A549 (cell line): ENCODE measurements around the gene CADM2. TPM values are rescaled to one million over a fixed set of nuclear protein-coding genes. Genes with fewer than 3 reads are reported as not detected.

Experiments used
- ATAC-seq, 2 experiments: fragments of 200-7000 bp in 1 of 2; fragments of >200 bp in 1 of 2; cut with Nextera tagmentation in 1 of 2; cut with Tn5 transposase in 1 of 2; 3 replicates each; pipeline versions ENCODE4 v1.8.0 to v1.9.1; 2018 to 2020; ENCODE audit warnings: mild to moderate bottlenecking in 1 of 2, moderate library complexity in 1 of 2
- CTCF ChIA-PET: fragments of 300-600 bp; sonication (Branson Sonifier 250); formaldehyde crosslinking; extraction: SDS; loops from one replicate; lab custom pipeline; 2021; ENCODE audit warnings: antibody characterized with exemption, inconsistent platforms; lab: Yijun Ruan, JAX
- POLR2A ChIA-PET: fragments of 350-600 bp; formaldehyde crosslinking; extraction: SDS; loops from one replicate; lab custom pipeline; 2021; ENCODE audit warnings: antibody characterized with exemption, inconsistent platforms; lab: Yijun Ruan, JAX
- DNase-seq, 2 experiments: peaks; one replicate each; pipeline versions ENCODE4 v3.0.0 to v3.0.0-alpha.2; 2011 to 2016; ENCODE audit warnings: low read depth in 1 of 2, low spot score in 1 of 2
- FAIRE-seq: peaks from 2 replicates; lab custom pipeline; 2011; peaks lifted over from hg19 to GRCh38; lab: Jason Lieb, UNC
- H3K27ac ChIP-seq, 2 experiments: fragments of >200 bp; sonication (Bioruptor Twin); formaldehyde crosslinking; 3 replicates each; pipeline ENCODE4 v1.5.1; 2016 to 2017
- H3K4me1 ChIP-seq: fragments of >200 bp; sonication (Bioruptor Twin); formaldehyde crosslinking; 3 replicates; pipeline ENCODE4 v1.6.1; 2016
- H3K4me2 ChIP-seq: fragments of >200 bp; sonication (Bioruptor Twin); formaldehyde crosslinking; 3 replicates; pipeline ENCODE4 v1.6.1; 2016
- H3K4me3 ChIP-seq: fragments of >200 bp; sonication (Bioruptor Twin); formaldehyde crosslinking; 3 replicates; pipeline ENCODE4 v1.5.1; 2016
- H3K9me3 ChIP-seq: fragments of >200 bp; sonication (Bioruptor Twin); formaldehyde crosslinking; 3 replicates; pipeline ENCODE4 v1.6.1; 2016
- CBX2 ChIP-seq: fragments of 200-600 bp; sonication (generic); IDR thresholded peaks from 2 replicates; pipeline ENCODE4 v1.6.1; 2016; ENCODE audit warnings: low read depth, mild to moderate bottlenecking, borderline replicate concordance
- CEBPB ChIP-seq, 2 experiments: fragments of >200 bp in 1 of 2; sonication (Bioruptor Twin) in 1 of 2; formaldehyde crosslinking in 1 of 2; IDR thresholded peaks; 2 replicates each; pipeline ENCODE4 v1.6.1; 2012 to 2016
- CHD2 ChIP-seq: fragments of 150-350 bp; IDR thresholded peaks from 2 replicates; pipeline ENCODE4 v1.6.1; 2014; ENCODE audit warnings: low read length; ENCODE audit not compliant: partially characterized antibody
- CHD4 ChIP-seq: fragments of 200-600 bp; sonication (generic); IDR thresholded peaks from 2 replicates; pipeline ENCODE4 v1.6.1; 2016; ENCODE audit warnings: antibody characterized with exemption, mild to moderate bottlenecking, borderline replicate concordance
- EHF ChIP-seq: fragments of 250-450 bp; sonication (Bioruptor Pico); IDR thresholded peaks from 2 replicates; pipeline ENCODE4 v1.5.0; 2020; ENCODE audit warnings: mild to moderate bottlenecking
- EHMT2 ChIP-seq: fragments of 200-600 bp; sonication (generic); IDR thresholded peaks from 2 replicates; pipeline ENCODE4 v1.6.1; 2016; ENCODE audit warnings: antibody characterized with exemption, low read depth, mild to moderate bottlenecking, moderate library complexity
- GATA3 ChIP-seq: IDR thresholded peaks from 2 replicates; pipeline ENCODE4 v1.6.1; 2012; ENCODE audit warnings: borderline replicate concordance
- HDAC2 ChIP-seq: fragments of 200-600 bp; sonication (generic); IDR thresholded peaks from 2 replicates; pipeline ENCODE4 v1.6.1; 2016
- HEYL ChIP-seq: fragments of 250-450 bp; sonication (Bioruptor Pico); IDR thresholded peaks from 2 replicates; pipeline ENCODE4 v1.8.0; 2021; ENCODE audit warnings: mild to moderate bottlenecking, moderate library complexity
- KDM1A ChIP-seq: fragments of 200-600 bp; sonication (generic); IDR thresholded peaks from 2 replicates; pipeline ENCODE4 v1.6.1; 2016; ENCODE audit warnings: low read depth, mild to moderate bottlenecking
- MAFK ChIP-seq: fragments of 450-650 bp; IDR thresholded peaks from 2 replicates; pipeline ENCODE4 v1.6.1; 2014; ENCODE audit not compliant: partially characterized antibody
- MAZ ChIP-seq: fragments of 150-350 bp; IDR thresholded peaks from 2 replicates; pipeline ENCODE4 v1.6.1; 2014; ENCODE audit warnings: antibody characterized with exemption, low read depth, low read length, borderline replicate concordance
- RNF2 ChIP-seq: fragments of 200-600 bp; sonication (generic); IDR thresholded peaks from 2 replicates; pipeline ENCODE4 v1.6.1; 2016; ENCODE audit warnings: low read depth, mild to moderate bottlenecking, antibody characterized with exemption, moderate library complexity, borderline replicate concordance
- SREBF2 ChIP-seq: fragments of 450-650 bp; IDR thresholded peaks from 2 replicates; pipeline ENCODE4 v1.6.1; 2014; ENCODE audit warnings: mild to moderate bottlenecking, moderate library complexity
- ZSCAN20 ChIP-seq: fragments of 250-450 bp; sonication (Bioruptor Pico); IDR thresholded peaks from 2 replicates; pipeline ENCODE4 v1.8.0; 2022; ENCODE audit warnings: mild to moderate bottlenecking, moderate library complexity
- WGBS: methylation state at CpG from one replicate; pipeline ENCODE4 v1.1.6; 2017; ENCODE audit errors: missing lambda C conversion rate; 5-methylcytosine and 5-hydroxymethylcytosine counted together
- polyA plus RNA-seq, 4 experiments: library from polyadenylated mRNA; depleted of rRNA in 3 of 4; stranded (reverse); fragments of >200 nt; fragmentation: RNase III in 1 of 4; extraction: RNeasy Plus Mini Kit Qiagen cat#74134 plus additional on column Dnase treatment in 1 of 4; gene quantifications; 2 replicates in 3 of 4; 3 replicates in 1 of 4; pipeline ENCODE4 v1.2.3, GENCODE V29; 2011 to 2017
- TF ChIP-seq, protein P1 (sequence below): IDR thresholded peaks from 2 replicates; pipeline ENCODE4 v1.6.1; 2012; ENCODE audit warnings: low read depth, borderline replicate concordance
- TF ChIP-seq, protein P2 (sequence below): fragments of >200 bp; sonication (Bioruptor Twin); formaldehyde crosslinking; IDR thresholded peaks from 3 replicates; pipeline ENCODE4 v1.6.1; 2016
- TF ChIP-seq, protein P3 (sequence below): fragments of 250-450 bp; sonication (Bioruptor Pico); IDR thresholded peaks from 2 replicates; pipeline ENCODE4 v1.5.0; 2020; ENCODE audit warnings: low read depth, mild to moderate bottlenecking, moderate library complexity
- TF ChIP-seq, protein P4 (sequence below): fragments of >200 bp; sonication (Bioruptor Twin); formaldehyde crosslinking; IDR thresholded peaks from 2 replicates; pipeline ENCODE4 v1.6.1; 2016
- TF ChIP-seq, protein P5 (sequence below): fragments of 150-350 bp; IDR thresholded peaks from 2 replicates; pipeline ENCODE4 v1.6.1; 2014; ENCODE audit warnings: low read depth, mild to moderate bottlenecking, low read length

CADM2 gene
- polyA plus RNA-seq, 2 of the 4 experiments (the other 2 are of a cell fraction), result 0.05 to 0.71 TPM

DNA sequence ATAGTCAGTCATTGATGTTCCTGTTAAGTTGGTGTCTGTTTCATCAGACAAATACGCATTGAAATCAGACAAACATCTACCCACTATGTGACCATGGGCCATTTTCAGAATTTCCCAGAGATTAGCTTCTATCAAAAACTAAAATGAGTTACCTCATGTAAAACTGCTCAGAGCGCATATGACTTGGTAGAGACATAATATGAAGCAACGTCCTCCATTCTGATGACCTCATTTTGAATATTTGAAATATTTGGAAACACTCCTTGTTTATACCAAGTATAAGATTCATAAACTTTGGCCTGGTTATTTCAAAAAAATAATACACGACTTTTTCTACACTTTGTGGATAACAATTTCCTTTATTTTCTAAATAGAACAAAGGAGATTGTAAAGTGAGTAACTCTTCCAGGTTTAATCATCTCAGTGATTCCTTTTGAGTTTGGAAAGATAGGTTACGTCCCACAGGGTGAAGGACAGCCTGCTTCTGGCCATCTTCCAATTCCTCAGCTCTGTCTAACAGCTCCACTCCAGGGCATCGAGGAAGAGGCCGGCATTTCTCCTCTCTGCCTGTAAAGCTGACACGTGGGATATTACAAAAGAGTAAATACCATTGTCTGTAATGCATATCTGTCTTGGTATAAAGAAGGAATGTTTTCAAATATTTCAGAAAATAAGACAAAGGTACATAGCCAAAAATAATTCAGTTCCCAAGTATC, 122.6 kb downstream of the CADM2 start:
- H3K4me2 ChIP-seq, result no peak overlapping the region
- no peak for FAIRE-seq
- ChIA-PET POLR2A (no interaction called here), CTCF (no interaction called here)
- 12% methylated on average over 8 of the region's 8 CpGs for WGBS
- peak in 1 of 2 experiments; percentile 65 for DNase-seq
- no peaks in the 10 kb centered on the region for H3K9me3 ChIP-seq
- no peak overlapping the region for H3K4me3 ChIP-seq
- ATAC-seq, result peak; percentile 76 to 94; a peak in 5 of 6 replicates
- H3K4me1 ChIP-seq, result no peaks in the 10 kb centered on the region
- no peak overlapping the region for H3K27ac ChIP-seq
- TF ChIP-seq KDM1A (no peak), HDAC2 (no peak), CEBPB (IDR thresholded peaks at IDR 0.05) (0 out of 4 replicates have a peak, but pooled peaks of 1 of the 2 experiments have one; percentile 23), EHF (CRISPR knock-in tag) (no peak)
- TF ChIP-seq, protein P1, sequence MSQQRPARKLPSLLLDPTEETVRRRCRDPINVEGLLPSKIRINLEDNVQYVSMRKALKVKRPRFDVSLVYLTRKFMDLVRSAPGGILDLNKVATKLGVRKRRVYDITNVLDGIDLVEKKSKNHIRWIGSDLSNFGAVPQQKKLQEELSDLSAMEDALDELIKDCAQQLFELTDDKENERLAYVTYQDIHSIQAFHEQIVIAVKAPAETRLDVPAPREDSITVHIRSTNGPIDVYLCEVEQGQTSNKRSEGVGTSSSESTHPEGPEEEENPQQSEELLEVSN, result no peak
- TF ChIP-seq, protein P2, sequence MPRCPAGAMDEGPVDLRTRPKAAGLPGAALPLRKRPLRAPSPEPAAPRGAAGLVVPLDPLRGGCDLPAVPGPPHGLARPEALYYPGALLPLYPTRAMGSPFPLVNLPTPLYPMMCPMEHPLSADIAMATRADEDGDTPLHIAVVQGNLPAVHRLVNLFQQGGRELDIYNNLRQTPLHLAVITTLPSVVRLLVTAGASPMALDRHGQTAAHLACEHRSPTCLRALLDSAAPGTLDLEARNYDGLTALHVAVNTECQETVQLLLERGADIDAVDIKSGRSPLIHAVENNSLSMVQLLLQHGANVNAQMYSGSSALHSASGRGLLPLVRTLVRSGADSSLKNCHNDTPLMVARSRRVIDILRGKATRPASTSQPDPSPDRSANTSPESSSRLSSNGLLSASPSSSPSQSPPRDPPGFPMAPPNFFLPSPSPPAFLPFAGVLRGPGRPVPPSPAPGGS, result no peak
- TF ChIP-seq, protein P3, sequence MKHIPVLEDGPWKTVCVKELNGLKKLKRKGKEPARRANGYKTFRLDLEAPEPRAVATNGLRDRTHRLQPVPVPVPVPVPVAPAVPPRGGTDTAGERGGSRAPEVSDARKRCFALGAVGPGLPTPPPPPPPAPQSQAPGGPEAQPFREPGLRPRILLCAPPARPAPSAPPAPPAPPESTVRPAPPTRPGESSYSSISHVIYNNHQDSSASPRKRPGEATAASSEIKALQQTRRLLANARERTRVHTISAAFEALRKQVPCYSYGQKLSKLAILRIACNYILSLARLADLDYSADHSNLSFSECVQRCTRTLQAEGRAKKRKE, result no peak
- TF ChIP-seq, all 56 proteins: peak for 1

DNA sequence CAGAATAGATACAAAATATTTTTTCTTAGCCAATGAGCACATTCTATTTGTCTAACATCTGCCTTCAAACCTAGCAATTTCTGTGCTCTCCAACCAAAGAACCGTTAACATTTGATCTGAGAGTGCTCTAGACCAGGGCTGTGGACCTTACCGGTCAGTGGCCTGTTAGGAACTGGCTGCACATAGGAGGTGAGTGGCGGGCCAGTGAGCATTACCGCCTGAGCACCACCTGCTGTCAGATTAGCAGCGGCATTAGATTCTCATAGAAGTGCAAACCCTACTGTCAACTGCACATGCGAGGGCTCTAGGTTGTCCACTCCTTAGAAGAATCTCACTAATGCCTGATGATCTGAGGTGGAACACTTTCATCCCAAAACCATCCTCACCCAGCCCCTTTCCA, 131.7 kb downstream of the CADM2 start:
- POLR2A ChIA-PET, result no interaction called here
- DNase-seq, result no peak
- ATAC-seq, result peak in 1 of 2 experiments; percentile 37; a peak in 2 of 6 replicates
- Histone ChIP-seq H3K9me3 (no peaks in the 10 kb centered on the region), H3K4me2 (no peak overlapping the region), H3K4me3 (no peak overlapping the region), H3K4me1 (no peaks in the 10 kb centered on the region), H3K27ac (no peak overlapping the region)
- TF ChIP-seq, protein P4, sequence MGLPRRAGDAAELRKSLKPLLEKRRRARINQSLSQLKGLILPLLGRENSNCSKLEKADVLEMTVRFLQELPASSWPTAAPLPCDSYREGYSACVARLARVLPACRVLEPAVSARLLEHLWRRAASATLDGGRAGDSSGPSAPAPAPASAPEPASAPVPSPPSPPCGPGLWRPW, result no peak
- TF ChIP-seq EHMT2 (no peak), HEYL (CRISPR knock-in tag) (no peak)
- no peak for FAIRE-seq
- WGBS, result 57% methylated on average over 6 of the region's 6 CpGs
- CTCF ChIA-PET, result no interaction called here

DNA sequence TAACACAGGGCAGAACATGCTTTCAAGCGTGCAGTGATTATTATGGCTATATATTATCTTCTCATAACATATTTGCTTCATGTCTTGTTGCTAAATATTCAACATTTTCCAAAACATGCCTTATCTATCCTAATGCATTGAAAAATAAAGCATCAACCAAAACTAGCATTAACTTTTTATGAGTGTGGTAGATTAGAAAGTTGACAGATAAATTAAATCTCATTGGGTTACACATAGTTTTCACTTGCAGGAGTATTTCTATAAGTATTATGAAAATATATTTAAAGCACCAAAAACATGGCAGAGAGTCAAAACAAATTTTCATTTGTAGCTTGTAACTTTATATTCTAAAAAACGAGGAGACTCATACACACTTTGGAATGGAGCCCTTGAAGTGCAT, 141.5 kb downstream of the CADM2 start:
- WGBS, result 18% methylated on average over 2 of the region's 2 CpGs
- H3K27ac ChIP-seq, result no peak overlapping the region
- H3K4me1 ChIP-seq, result no peaks in the 10 kb centered on the region
- no peaks in the 10 kb centered on the region; the same call in 2 of the 3 replicates for H3K9me3 ChIP-seq
- no peak overlapping the region for H3K4me3 ChIP-seq
- DNase-seq (no peak), ATAC-seq (no peak), FAIRE-seq (no peak)
- ChIA-PET POLR2A (no interaction called here), CTCF (no interaction called here)
- TF ChIP-seq GATA3, result no peak
- no peak for TF ChIP-seq ZSCAN20 (CRISPR knock-in tag)
- no peak for TF ChIP-seq EHF (CRISPR knock-in tag)
- TF ChIP-seq, protein P4, result no peak
- TF ChIP-seq KDM1A, result no peak
- TF ChIP-seq RNF2, result no peak
- no peak for TF ChIP-seq CBX2
- TF ChIP-seq MAZ, result no peak
- TF ChIP-seq, protein P5, sequence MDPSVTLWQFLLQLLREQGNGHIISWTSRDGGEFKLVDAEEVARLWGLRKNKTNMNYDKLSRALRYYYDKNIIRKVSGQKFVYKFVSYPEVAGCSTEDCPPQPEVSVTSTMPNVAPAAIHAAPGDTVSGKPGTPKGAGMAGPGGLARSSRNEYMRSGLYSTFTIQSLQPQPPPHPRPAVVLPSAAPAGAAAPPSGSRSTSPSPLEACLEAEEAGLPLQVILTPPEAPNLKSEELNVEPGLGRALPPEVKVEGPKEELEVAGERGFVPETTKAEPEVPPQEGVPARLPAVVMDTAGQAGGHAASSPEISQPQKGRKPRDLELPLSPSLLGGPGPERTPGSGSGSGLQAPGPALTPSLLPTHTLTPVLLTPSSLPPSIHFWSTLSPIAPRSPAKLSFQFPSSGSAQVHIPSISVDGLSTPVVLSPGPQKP, result no peak
- TF ChIP-seq SREBF2, result no peak
- TF ChIP-seq CHD4, result no peak
- no peak for TF ChIP-seq MAFK
- TF ChIP-seq CEBPB (IDR thresholded peaks at IDR 0.05), result no peak
- no peak for TF ChIP-seq CHD2
- no peak overlapping the region for H3K4me2 ChIP-seq
